NCI-H82 (cell line): Measurements from ENCODE around the gene PIK3CG.
A peak's percentile ranks its signal among the peaks of the same experiment; 100 is the strongest.

Source experiments
- DNase-seq: peaks from one replicate; lab custom pipeline; 2025; lab: John Stamatoyannopoulos, UW

PIK3CG gene

DNA sequence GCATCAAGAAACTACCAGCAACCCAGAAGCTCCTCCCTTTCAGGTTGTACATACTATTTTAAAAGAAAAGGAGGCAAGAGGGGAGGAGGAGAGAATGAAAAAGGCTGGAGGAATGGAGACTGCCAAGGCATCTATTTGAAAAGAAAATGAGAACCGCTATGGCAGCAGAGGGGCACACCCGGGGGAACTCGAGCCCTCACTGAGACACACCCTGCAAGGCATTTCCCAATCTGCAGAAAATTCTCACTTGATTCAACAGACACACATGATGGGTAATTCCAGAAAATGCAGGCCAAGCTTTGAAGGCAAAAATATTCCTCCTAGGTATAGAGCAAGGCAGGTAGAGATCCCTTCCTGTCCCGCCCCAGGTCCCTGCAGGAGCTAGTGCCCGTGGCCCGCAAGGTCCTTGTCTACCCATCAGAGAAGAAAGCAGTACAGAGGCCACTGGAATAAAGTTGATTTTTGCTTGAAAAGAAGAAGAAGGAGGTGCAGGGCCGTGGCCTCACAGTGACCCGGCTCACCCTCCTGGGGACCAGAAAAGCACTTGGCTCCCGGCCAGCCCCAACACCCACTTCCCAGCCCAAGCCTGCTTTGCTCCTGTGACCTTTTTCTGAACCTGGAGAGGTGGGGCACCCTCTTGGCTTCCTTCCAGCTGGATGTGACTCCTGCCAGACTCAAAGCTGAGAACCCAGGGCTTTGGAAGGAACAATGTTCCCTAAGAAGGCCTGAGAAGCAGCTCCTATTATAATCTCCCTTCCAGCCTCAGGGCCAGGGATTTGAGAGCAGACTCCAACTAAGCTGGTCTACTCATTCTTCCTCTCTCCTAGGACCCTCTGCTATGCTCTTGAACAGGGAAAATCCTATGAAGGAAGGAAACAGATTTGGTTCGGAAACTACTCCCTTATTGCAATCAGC, 6.2 kb upstream of the PIK3CG start:
- DNase-seq: peak; percentile 47

DNA sequence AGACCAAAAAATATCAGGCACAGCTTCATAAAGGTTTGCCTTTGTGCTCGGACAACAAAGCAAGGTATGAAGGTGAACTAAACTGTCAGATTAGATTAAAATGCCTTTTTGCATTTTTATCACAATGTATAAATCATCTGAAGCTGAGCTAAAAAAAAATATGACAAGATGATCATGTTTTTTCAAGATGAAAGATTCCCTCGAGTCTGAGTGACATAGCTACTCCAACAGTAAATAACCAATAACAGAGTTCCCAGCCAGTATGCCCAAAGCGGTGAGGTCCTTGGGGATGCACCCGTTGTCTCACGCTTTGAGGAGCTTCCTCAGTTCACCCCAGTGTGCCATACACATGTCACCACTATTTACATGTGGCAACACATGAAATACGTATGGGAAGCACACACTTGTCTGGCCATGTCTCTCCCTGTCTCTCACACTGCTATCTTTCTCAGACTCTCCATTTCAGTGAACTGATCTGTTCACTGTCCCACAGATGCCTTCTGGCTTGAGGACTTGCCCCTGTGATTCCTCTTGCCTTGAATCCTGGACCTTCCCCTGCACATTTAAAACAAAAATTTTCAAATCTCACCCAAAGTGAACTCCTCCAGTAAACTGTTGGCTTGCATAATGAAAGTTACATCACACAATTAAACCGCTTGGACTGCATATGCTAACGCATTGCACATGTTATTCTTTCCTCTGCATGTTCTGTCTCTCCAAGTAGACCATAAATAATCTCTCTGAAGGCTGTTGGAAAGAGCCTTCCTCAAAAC, 2.6 kb upstream of the PIK3CG start:
- DNase-seq: no peak

DNA sequence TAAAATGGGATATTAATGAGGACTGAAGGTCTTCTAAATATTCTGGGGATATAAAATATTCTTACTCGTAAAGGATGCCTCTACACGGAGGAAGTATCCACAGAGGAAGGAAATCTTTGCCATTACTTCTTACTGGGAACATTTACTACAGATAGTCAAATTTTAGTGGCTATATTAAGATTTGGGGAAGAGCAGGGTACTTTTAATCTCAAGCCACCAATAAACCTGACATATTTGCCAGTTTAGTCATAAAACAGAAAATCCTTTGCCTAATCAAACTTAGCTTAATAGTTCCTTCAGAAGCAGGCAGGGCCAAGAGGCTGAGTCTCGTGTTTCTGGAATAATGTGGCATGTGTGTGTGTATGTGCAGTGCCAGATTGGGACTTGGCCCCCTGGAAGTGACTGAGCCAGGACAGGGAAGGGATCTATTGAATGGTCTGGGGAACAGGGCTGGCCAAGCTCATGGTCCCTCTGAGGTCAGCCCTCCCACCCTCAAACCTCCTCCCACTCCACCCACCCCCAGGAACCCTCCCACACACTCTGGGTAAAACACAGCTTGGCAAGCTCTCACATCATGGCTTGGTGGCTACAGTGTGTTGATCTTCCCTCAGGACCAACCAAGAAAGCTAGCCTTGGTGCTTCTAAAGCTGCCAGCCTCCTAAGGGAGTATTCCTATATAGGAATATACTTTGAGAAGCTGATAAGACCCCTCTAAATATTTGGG, 1.6 kb upstream of the PIK3CG start:
- DNase-seq: no peak

DNA sequence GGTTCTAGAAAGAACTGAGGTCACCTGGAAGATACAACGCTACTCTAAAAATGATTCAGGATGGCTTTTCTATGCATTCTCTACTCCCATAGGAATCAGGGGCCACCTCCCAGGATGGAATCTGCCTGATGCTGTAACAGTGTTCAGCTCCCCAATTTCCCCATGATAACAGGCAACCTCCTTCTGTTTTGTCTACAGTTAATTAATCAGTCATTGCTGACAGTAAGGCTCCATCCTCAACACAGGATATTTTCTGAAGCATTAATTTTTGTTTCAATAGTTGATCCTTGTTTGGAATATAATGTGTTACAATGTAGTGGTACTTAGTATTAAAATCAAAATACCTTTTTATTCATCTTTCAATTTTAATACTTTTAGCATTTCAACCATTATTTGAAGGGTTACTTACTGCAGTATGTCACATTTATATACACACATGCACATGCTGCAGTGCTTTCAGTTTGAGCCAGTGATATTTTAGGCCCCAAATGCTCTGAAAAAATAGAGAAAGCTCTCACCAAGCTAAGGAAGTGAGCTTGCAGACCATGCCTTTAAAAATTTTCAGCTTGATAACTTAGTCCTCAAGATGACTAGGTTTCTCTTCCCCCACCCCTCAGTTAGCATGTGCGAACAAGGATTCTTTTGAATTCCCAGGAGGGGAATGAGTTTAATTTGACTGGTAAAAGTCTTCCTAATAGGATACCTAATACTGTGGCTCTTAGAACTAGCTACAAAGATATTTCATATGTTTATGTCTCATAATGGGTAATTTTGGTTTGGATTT, 592 bp upstream of the PIK3CG start:
- no peak for DNase-seq

DNA sequence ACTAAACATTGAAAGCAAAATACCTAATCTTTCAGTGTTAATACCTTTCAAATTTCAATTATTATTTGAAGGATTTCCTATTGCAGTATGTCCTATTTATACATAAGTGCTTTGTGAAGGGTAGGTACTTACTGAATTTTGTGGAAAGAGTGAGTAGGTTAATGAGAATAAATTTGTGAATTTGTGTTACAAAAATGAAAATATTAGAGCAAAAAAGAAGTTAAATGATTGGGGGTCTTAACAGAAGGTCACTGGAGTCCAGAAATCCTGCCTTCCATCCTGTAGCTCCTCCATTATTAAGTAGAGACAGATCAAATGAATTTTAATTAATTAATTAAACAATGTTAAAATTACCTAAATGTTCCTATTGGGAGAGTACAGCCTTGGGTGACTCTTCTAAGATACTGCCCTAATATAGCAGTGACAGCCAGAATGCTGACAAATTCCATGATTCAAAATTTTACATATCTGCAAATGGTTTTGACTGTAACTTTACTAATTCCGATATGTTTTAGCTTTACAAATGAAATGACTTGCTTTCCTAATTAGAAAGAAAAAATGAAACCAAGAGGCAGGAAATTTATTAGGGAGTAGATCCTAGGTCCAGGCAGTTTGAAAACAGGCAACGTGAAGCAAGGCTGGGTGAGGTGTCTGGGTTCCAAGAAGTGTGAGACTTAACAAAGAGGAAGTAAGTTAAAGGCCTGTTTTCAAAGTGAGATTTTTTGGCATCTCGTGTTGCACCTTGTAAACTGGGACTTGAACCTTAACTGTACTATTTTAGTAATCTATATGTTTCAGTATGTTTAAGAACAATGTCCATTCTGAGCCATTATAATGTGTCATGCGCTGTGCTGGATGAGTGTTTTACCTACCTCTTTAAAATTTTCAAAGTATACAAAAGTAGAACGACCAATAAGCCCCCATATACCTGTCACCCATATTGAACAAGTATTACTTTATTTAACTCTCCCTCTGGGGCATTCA, 1.5 kb downstream of the PIK3CG start:
- no peak for DNase-seq

DNA sequence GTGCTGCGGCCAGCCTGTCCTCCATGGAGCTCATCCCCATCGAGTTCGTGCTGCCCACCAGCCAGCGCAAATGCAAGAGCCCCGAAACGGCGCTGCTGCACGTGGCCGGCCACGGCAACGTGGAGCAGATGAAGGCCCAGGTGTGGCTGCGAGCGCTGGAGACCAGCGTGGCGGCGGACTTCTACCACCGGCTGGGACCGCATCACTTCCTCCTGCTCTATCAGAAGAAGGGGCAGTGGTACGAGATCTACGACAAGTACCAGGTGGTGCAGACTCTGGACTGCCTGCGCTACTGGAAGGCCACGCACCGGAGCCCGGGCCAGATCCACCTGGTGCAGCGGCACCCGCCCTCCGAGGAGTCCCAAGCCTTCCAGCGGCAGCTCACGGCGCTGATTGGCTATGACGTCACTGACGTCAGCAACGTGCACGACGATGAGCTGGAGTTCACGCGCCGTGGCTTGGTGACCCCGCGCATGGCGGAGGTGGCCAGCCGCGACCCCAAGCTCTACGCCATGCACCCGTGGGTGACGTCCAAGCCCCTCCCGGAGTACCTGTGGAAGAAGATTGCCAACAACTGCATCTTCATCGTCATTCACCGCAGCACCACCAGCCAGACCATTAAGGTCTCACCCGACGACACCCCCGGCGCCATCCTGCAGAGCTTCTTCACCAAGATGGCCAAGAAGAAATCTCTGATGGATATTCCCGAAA, 2.7 kb downstream of the PIK3CG start:
- DNase-seq: no peak

DNA sequence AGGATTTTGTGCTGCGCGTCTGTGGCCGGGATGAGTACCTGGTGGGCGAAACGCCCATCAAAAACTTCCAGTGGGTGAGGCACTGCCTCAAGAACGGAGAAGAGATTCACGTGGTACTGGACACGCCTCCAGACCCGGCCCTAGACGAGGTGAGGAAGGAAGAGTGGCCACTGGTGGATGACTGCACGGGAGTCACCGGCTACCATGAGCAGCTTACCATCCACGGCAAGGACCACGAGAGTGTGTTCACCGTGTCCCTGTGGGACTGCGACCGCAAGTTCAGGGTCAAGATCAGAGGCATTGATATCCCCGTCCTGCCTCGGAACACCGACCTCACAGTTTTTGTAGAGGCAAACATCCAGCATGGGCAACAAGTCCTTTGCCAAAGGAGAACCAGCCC, 3.3 kb downstream of the PIK3CG start:
- no peak for DNase-seq

DNA sequence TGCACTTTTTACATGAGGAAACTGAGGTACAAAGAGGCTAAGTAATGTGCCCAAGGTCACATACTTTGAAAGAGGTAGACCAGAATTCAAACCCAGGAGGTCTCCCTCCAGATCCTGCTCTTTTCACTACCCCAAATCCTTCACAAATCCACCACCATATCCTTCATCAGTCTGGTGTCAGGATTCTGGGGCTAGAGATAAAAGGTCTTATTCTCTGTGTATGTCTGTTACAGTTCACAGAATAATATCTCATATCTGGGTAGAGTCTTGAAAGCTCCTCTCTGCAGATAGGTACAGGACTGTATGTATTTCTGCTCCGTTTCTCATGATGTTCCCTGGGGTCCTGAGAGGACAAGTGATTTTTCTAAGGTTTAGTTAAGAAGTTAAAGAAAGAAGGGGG, 4.9 kb downstream of the PIK3CG start:
- DNase-seq: no peak

DNA sequence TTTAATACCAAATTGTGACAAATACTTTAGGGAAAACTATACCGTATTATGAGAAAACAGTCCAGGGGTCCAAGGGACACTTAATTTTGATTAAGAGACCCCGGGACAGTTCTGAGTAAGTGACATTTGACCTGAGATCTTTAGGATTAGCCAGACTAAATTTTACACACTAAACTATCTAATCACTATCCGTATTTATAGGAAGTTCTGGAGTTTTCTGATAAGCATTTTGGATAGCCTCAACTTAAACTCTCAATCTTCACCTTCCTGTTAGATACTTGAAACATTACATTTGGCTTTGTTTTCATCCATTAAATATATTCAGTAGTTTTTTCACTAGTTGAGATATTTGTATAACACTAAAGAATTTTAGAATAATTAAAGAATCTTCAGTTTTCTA, 5.4 kb downstream of the PIK3CG start:
- no peak for DNase-seq

DNA sequence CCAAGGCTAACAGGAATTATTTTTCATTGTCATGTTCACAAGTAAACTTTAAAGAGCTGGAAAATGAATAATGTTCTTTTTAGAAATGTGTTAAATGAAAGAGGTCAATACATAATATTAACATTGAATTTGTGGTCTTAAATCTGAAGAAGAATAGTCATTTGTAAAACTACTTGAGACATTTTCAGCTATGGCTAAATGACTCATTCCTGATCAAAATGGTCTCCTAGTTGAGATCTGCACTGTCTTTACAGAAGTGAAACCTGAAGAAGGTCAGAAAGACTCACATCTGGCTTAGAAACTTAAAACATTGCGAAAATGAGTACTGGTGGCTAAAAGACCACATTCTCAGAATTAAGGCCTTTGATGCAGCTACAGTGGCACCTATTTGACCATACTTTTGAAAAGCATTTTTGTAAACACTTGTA, 5.9 kb downstream of the PIK3CG start:
- no peak for DNase-seq

DNA sequence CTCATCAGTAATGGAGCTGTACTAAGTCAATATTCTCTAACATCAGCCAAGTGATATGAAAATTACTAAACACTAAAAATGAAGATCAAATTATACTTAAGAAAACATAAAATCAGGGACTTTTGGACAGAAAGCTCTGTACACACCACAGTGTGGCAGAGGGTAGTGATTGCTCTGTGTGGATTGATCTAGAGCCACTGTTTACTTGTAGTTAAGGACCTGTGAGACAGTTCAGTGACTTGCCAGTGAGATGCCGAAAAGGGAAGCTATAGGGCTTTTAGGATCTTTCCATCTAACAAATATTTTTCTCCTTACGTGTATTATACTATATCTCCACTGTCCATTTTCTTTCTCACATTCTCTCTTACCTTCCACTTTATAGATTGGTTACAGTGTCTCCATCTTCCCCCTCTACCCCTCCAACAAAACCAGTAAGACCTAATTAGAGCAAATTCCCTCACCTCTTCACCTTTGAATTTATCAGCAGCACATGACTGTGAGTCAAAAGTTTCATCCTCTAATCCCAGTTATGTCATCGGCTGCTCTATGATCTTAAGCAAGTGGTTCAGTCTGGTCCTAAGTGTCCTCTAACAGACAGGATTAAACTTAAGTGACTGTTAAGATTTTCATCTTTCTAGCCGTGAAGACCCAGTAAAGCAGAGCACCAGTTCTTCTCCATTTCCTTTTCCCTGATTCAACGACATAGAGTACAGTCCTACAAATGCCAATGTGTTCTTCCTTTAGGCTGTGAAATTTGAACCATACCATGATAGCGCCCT, 6.9 kb downstream of the PIK3CG start:
- no peak for DNase-seq

DNA sequence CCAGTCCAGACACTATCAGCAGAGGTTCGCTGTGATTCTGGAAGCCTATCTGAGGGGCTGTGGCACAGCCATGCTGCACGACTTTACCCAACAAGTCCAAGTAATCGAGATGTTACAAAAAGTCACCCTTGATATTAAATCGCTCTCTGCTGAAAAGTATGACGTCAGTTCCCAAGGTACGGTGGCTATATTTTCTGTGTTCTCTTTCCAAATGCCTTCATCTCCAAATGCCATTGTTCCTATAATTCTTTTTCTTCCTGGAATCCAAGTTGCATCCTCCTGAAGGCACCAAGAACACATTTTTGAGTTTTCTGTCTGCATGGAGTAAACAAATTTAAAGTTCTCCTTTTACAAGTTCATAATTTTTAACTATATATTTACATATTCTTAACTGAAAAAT, 7.7 kb downstream of the PIK3CG start:
- no peak for DNase-seq

DNA sequence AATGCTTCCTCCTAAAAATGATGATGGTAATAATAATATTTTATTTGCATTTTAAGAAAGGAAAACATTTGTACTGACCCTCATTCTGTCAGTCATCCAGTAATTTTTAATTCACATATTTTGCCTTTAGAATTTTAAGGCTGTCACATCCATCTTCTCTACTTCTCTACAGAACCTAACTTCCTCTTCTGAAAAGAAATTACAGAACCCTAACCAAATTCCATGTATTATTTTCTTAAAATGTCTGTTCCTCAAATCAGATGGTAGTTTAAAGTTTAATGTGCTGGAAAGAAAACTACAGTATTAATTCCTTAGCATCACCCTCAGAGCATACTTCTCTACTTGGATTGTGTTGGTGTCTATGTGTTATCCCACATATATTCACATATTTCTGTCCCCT, 9.0 kb downstream of the PIK3CG start:
- no peak for DNase-seq

DNA sequence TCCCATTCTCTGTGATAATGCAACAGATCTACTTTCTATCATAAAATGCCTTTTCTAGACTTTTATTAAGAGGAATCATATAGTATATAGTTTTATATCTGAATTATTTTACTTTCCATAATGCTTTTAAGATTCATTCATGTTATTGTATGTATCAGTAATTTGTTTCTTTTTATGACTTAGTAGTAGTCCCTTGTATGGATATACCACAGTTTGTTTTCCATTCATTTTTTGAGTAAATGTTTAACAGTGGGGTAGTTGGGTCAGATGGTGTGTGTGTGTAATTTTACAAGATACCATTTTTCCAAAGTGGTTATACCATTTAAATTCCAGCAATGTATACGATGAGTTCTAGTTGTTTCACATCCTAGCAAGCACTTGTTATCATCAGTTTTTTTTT, 10.4 kb downstream of the PIK3CG start:
- no peak for DNase-seq

DNA sequence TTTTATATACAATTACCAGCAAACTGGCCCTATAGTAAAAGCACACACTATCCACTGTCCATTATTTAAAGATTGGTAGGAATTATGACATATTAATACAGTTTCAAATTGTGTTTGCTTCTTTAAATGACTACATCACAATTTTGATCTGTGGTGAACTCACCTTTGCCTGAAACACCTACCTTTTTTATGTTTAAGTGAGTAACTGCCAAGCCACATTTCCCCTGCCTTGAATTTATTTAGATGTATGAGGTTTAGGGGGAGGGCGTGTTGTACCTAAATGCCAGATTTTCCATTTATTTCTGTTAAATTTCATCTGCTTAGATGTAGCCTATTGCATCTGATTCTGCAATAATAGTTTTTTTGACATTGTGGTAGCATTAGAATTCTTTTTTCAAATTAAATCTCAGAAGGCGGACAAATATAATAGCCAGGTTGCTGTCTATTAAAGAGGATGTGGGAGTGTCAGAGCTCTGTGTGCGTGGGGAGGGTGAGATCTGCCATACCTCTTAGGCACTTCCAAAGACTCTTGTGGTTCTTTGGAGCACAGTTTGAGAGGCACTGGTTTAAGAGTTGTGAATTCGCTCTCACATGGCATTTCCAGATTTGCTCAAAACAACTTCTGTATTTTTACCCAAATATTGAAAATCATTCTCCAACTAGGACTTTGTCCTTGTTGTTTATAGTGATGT, 13.8 kb downstream of the PIK3CG start:
- no peak for DNase-seq

DNA sequence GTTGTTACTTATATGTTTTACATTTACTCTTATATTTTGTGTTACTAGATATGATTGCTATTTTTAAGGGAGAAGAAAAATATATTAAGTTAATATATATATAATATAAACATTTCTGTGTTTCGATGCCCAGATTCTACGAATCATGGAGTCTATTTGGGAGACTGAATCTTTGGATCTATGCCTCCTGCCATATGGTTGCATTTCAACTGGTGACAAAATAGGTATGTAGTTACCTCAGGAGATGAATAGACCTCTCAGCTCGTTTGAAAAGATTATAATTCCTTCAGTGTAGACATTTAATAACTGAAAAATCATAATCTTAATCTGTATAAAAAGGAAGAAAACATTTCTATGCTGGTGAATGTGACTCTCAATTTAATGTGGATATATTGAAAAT, 16.9 kb downstream of the PIK3CG start:
- no peak for DNase-seq

DNA sequence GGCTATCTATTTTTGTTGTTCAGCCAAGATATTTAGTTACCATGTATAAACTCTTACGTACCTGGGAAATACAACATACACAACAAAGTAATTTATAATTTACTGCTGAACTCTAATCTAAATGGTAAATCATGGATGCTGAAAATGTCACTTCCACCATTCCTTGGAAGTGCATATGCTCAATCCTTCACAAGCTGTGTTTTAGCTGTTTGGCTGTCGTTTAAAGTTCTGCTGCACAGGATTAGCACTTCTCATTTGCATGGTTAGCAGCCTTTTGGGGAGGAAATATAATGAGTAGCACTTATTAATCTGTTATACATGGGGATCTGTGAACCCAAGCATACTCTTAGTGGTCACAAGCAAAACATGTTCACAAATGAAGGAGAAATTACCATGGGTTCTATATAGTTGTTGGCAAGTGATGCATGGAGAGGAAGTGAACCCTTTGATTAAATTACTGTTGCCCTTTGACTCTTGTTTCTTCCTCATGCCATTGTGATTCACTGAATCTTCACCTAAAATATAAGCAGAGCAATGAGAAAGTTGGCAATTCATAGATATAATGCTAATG, 18.5 kb downstream of the PIK3CG start:
- DNase-seq: no peak

DNA sequence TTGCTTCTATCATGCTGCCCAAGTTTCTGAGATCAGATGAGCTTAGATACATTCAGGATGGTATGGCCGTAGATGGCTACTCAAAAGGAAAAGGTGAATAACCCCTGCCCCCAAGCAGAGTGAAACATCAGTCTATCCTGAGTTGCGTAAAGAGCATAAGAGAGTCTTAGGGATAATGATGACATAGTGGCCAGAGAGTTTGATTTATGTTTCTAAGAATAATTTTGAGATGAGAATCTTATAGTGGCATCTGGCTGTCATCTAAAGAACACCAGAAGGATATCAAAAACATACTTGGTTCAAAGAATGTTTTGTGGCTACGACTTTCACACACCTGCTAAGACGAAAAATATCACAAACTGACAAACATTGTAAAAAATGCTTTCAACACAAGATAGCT, 20.6 kb downstream of the PIK3CG start:
- DNase-seq: no peak
